GM21526 (cell line): ENCODE results near the gene ETFA.

Experiments used
- ATAC-seq: cut with Tn5 transposase; IDR thresholded peaks from one replicate; pipeline ENCODE4 v1.9.1; 2021; ENCODE audit warnings: moderate library complexity; ENCODE audit not compliant: unreplicated experiment, low FRiP score

The ETFA gene

GRCh38 chr15:76223521-76223920 lies 87.7 kb downstream of the ETFA start:
- ATAC-seq: no peak

DNA sequence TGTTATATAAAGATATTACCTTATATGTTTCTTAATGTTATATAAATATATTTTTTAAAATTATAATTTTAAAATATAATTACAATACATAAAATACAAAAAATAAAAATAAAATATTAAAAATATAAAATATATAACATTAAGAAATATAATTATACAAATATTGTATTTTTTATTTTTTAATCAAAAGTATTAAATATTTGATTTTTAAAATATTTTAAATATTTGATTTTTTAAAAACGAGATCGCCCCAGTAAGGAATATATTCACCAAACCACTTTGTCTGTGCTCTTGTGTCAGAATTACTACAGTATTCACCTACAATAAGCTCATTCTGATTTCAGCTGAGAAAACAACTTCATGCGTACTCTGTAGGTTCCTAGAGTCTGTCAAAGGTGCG lies 89.1 kb downstream of the ETFA start:
- no peak for ATAC-seq

- ATAC-seq: no peak
Measured at GRCh38 chr15:76221085-76221767, 90.0 kb downstream of the ETFA start.

GRCh38 chr15:76217882-76218217 lies 93.4 kb downstream of the ETFA start:
- ATAC-seq: no peak

GRCh38 chr15:76217029-76217881 lies 94.0 kb downstream of the ETFA start:
- ATAC-seq: no peak

DNA sequence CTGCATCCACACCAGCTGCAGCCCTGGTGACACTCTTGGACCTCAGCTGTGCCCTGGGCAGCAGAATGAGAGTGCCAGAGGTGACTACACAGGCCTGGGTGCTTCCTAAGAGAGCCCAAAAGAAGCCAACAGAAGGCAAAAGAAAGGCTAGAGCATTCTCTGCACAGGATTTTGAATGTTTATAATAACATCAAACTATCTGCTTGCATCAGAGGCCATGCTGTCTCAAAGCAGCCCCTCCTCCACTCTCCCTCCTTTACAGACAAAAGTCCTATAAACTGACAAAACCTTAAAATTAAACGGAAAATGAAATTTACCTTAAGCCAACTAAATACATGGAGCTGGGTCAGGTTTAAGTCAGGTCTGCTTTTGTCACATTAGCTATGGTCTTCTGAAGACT lies 95.6 kb downstream of the ETFA start:
- ATAC-seq: no peak

DNA sequence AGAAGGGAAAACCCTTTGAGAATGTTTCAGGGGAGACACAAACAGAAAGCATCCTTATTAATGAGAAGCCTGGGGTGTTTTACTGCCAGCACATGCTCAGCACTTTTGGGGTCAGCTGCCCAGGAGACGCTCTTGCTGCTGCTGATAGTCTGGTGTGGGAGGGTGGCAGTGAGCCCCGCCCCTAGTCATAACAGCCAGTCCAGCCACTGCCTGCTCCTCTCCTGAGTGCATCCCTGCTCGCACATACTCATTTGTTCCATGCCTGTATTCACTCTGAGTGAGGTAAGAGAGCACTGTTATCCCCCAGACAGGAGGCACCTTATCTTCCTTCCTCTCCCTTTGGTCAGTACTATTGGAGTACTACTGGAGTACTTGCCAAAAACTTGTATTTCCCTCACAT lies 101.3 kb downstream of the ETFA start:
- no peak for ATAC-seq

DNA sequence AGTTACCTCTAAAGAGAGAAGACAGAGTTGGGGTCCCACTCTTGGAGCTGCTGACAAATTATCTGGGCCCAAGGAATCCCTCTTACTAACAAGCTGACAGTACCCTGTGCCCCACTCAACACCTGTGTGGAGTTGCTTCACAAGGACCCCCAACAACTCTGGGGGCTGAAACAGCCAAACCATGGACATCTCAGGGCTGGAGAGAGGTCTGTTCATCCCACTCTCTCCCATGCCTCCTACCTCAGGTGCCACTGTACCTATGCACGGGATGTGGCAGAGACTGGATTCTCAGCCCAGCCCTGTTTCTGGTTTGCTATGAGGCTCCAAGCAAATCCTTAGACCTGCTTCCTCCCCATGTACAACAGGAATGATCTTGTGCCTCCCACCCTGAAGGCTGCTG lies 101.7 kb downstream of the ETFA start:
- no peak for ATAC-seq

GRCh38 chr15:76208786-76209424 lies 102.4 kb downstream of the ETFA start:
- ATAC-seq: no peak

DNA sequence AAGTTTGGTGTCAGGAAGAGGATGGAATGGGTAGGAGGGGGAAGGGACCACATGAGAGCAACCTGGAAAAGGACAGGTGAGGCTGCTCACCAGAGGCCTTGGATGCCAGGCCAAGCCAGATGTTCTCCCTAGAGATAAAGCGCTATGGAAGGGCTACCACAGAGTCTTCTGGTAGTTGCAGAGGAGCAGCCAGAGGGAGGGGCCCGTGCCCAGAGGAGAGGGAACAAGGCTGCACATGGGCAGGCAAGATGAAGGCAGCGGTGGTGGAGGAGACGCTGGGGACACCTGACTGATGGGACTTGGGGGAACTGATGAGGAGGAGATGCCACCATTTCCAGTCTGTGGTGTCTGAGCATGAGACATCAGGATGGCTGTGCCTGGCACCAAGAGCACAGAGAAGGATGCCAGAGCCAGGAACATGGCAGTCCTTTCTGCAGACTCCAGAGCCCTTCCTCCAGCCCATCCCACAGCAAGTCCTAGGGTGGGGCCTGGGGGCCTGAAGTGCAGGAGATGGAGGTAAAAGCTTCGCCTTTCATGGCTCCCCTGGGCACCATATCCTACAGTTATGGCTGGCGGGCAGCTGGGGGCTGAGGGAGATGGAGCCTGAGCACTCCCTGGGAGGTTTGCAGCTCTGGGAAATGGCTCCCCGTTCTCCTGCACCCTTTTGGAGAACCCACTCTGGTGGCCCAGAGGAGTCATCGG lies 103.0 kb downstream of the ETFA start:
- no peak for ATAC-seq

DNA sequence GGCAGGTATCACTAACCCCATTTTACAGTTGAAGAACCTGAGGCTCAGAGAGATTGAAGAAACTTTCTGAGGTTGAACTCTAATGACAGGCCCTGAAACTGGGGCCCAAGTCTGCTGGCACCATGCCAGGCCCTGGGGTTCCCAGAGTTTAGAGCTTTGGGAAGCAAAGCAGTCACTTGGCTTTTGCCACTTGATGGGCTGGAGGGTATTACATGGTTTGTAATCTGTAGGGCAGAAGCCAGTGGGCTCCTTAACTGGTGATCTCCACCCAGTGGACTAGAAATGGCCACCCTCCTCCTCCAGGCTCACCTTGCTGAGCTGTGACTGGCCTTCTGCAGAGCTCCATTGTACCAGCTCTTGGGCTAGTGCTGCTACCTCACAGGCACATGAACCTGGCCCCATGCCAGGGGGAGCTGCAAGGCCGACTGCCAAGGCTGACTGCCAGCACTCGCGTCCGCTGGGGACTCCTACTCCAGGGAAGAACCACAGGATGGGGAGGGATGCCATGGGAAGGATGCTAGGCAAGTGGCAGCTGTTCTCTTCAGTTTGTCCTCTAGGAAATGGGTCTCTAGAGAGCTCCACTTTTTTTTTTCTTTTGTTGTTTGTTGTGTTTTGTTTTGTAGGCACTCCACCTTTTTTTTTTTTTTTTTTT lies 104.8 kb downstream of the ETFA start:
- no peak for ATAC-seq

DNA sequence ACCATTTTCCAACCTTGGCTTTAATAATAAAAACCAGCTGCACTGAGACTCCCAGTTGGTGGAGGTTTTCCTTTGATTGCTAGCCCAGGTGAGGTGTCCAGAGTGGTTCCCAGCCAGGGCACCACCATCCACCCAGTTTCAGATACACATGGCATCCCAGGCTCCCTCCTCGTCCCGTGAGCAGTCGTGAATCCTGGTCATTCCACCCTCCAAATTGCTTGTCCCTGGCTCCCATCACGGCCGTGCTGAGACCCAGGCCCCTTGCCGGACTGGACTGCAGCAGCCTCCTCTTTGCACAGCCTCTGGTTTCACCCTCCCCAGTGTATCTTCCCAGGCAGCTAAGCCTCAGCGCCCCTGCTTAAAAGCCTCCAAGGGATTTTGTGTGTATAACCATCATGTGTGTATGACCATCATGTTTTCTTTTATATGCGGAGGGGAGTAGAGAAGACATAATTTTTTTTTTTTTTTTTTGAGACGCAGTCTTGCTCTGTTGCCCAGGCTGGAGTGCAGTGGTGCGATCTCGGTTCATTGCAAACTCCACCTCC lies 106.3 kb downstream of the ETFA start:
- ATAC-seq: no peak

GRCh38 chr15:76204109-76204845 lies 107.0 kb downstream of the ETFA start:
- no peak for ATAC-seq

- no peak for ATAC-seq
Measured at GRCh38 chr15:76203346-76204108, 107.7 kb downstream of the ETFA start.

DNA sequence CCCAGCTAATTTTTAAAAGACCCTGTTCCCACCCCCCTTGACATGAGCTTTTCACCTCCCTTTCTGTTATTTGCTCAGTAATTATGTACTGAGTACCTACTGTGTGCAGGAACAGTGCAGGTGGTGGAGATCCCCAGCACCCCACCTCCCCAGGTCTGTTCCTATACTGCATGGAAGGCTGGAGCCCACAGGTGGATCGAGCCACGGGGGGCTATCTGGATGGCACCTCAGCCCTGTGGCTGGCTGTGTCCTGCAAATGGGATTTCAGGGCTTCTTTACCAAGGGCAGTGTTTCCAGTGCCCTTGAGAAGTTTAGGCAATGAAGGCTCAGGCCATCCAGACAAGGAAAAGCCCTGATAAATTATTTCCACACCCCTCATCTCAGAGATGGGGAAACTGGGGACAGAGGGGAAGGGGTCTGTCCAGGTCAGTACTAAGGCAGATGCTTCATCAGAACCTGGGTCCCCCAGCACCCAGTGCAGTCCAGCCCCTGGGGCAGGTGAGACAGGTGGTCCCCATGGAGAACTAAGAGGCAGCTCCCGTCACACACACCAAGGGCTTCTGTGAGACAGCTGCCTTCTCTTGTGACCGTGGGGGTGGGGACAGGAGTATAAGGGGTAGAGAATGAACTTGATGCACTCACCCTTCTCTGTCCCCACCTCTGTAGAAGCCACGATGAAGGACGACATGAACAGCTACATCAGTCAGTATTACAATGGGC lies 109.6 kb downstream of the ETFA start:
- no peak for ATAC-seq

- ATAC-seq: no peak
Measured at GRCh38 chr15:76200641-76201105, 110.6 kb downstream of the ETFA start.

DNA sequence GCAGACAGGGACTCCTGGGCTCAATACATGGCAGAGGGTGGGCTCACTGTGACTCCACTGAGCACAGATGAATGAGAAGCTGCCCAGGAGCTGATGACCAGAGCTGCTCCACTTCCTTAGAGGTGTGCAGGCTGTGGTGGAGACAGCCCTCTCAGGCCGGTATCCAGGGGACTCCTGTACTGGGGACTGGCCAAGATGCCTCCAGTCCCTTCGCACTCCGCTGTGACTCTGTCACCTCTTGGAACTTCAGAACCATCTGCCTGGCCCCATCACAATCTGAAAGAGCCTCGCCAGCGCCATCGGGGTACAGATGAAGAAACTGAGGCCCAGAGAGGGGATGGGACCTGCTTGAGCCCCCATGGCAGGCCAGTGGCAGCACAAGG lies 111.2 kb downstream of the ETFA start:
- no peak for ATAC-seq
